HCT116 (cell line): Measurements from ENCODE around the gene CNOT10. TPM values are rescaled to one million over a fixed set of nuclear protein-coding genes. Genes with fewer than 3 reads are reported as not detected.

ENCODE experiments used
- ATAC-seq: fragments of 200-7000 bp; cut with Tn5 transposase; 2 replicates; pipeline ENCODE4 v1.9.1; 2020; ENCODE audit warnings: mild to moderate bottlenecking, moderate library complexity
- BruUV-seq: library from RNA; stranded (reverse); fragments of 400-500 nt; replicated peaks from 2 replicates; lab custom pipeline; 2021; lab: Mats Ljungman, UMichigan
- CTCF ChIA-PET: fragments of 300-600 bp; sonication (Branson Sonifier 250); formaldehyde crosslinking; loops from one replicate; lab custom pipeline; 2021; ENCODE audit warnings: antibody characterized with exemption; lab: Charles Lee
- POLR2A ChIA-PET: fragments of 300-600, 350-600 bp; sonication (Branson Sonifier 250); formaldehyde crosslinking; loops from one replicate; lab custom pipeline; 2021; ENCODE audit warnings: antibody characterized with exemption; lab: Charles Lee
- RAD21 ChIA-PET, 2 experiments: fragments of 300-600 bp; sonication (Branson Sonifier 250); formaldehyde crosslinking; loops; one replicate each; lab custom pipeline; 2023; ENCODE audit warnings: low total read pairs in 2 of 2; ENCODE audit not compliant: uncharacterized antibody in 2 of 2, unreplicated experiment in 2 of 2, low non-redundant PET in 1 of 2; lab: Charles Lee
- DNase-seq: peaks from one replicate; pipeline ENCODE4 v3.0.0-alpha.2; 2010; ENCODE audit warnings: low read depth, low spot score
- H2AFZ ChIP-seq: fragments of 200-600 bp; shearing (Covaris generic), sonication (generic); 2 replicates; pipeline ENCODE4 v1.6.1; 2017; ENCODE audit warnings: low read depth, mixed run types, mixed read lengths, antibody characterized with exemption, low read length; ENCODE audit not compliant: poor library complexity, severe bottlenecking
- H3K27ac ChIP-seq: 2 replicates; pipeline ENCODE4 v1.5.1; 2012; ENCODE audit warnings: low read depth, low read length
- H3K27me3 ChIP-seq: fragments of 200-600 bp; sonication (generic); 2 replicates; pipeline ENCODE4 v1.6.1; 2016; ENCODE audit warnings: mixed run types, low read length, mixed read lengths; ENCODE audit not compliant: insufficient read depth
- H3K36me3 ChIP-seq, 2 experiments: fragments of 200-500 bp in 1 of 2; fragments of 200-600 bp in 1 of 2; sonication (Bioruptor generic) in 1 of 2; sonication (generic) in 1 of 2; 2 replicates each; pipeline versions ENCODE4 v1.5.1 to v1.6.1; 2014 to 2016; ENCODE audit warnings: low read length in 2 of 2, inconsistent platforms in 1 of 2, mixed read lengths in 1 of 2, mixed run types in 1 of 2; ENCODE audit not compliant: insufficient read depth in 2 of 2, control insufficient read depth in 1 of 2
- H3K4me1 ChIP-seq, 2 experiments: fragments of 200-600 bp in 1 of 2; sonication (generic) in 1 of 2; 2 replicates each; pipeline versions ENCODE4 v1.5.1 to v1.6.1; 2012 to 2017; ENCODE audit warnings: low read length in 2 of 2, inconsistent platforms in 1 of 2, mild to moderate bottlenecking in 1 of 2, mixed read lengths in 1 of 2, mixed run types in 1 of 2, moderate library complexity in 1 of 2; ENCODE audit not compliant: insufficient read depth in 2 of 2, control insufficient read depth in 1 of 2
- H3K4me2 ChIP-seq: fragments of 200-600 bp; sonication (generic); 2 replicates; pipeline ENCODE4 v1.6.1; 2017; ENCODE audit warnings: mixed run types, low read length, mixed read lengths
- H3K4me3 ChIP-seq, 2 experiments: fragments of 200-600 bp in 1 of 2; sonication (generic) in 1 of 2; replicated peaks in 1 of 2; 2 replicates each; pipeline ENCODE4 v1.5.1; 2011 to 2016; ENCODE audit warnings: low read length in 2 of 2, control low read depth in 1 of 2, low read depth in 1 of 2, mild to moderate bottlenecking in 1 of 2, mixed read lengths in 1 of 2, mixed run types in 1 of 2
- H3K79me2 ChIP-seq: fragments of 200-600 bp; sonication (generic); 2 replicates; pipeline ENCODE4 v1.6.1; 2017; ENCODE audit warnings: mild to moderate bottlenecking, mixed run types, low read length, moderate library complexity, mixed read lengths; ENCODE audit not compliant: insufficient read depth
- H3K9ac ChIP-seq: fragments of 200-600 bp; sonication (generic); 2 replicates; pipeline ENCODE4 v1.6.1; 2016; ENCODE audit warnings: low read length, mixed read lengths
- H3K9me2 ChIP-seq: fragments of 200-600 bp; sonication (generic), shearing (Covaris generic); 2 replicates; pipeline ENCODE4 v1.6.1; 2017; ENCODE audit warnings: mixed run types, mild to moderate bottlenecking, moderate library complexity; ENCODE audit not compliant: insufficient read depth
- H3K9me3 ChIP-seq, 2 experiments: fragments of 200-500 bp in 1 of 2; fragments of 200-600 bp in 1 of 2; sonication (Bioruptor generic) in 1 of 2; sonication (generic) in 1 of 2; 2 replicates each; pipeline ENCODE4 v1.6.1; 2014 to 2017; ENCODE audit warnings: low read length in 2 of 2, mixed read lengths in 2 of 2, inconsistent platforms in 1 of 2, low read depth in 1 of 2, mild to moderate bottlenecking in 1 of 2, mixed run types in 1 of 2, moderate library complexity in 1 of 2; ENCODE audit not compliant: control insufficient read depth in 1 of 2, insufficient read depth in 1 of 2
- H4K20me1 ChIP-seq: fragments of 200-600 bp; sonication (generic), shearing (Covaris generic); 2 replicates; pipeline ENCODE4 v1.6.1; 2017; ENCODE audit warnings: mixed run types, mild to moderate bottlenecking, moderate library complexity; ENCODE audit not compliant: insufficient read depth
- CBX3 ChIP-seq: IDR thresholded peaks from 2 replicates; pipeline ENCODE4 v1.6.1; 2012; ENCODE audit warnings: low read depth
- EGR1 ChIP-seq: IDR thresholded peaks from 2 replicates; pipeline ENCODE4 v1.6.1; 2012; ENCODE audit warnings: low read depth
- ELF1 ChIP-seq: IDR thresholded peaks from 2 replicates; pipeline ENCODE4 v1.6.1; 2012; ENCODE audit warnings: low read depth, borderline replicate concordance
- EZH2 ChIP-seq: fragments of 200-600 bp; sonication (generic); IDR thresholded peaks from 2 replicates; pipeline ENCODE4 v1.6.1; 2017; ENCODE audit warnings: antibody characterized with exemption, mixed run types
- EZH2phosphoT487 ChIP-seq: fragments of 200-600 bp; IDR thresholded peaks from 2 replicates; pipeline ENCODE4 v1.6.1; 2018; ENCODE audit warnings: antibody characterized with exemption, borderline replicate concordance
- FOSL1 ChIP-seq: IDR thresholded peaks from 2 replicates; pipeline ENCODE4 v1.6.1; 2012; ENCODE audit warnings: low read depth
- JUND ChIP-seq: IDR thresholded peaks from 2 replicates; pipeline ENCODE4 v1.6.1; 2012
- POLR2A ChIP-seq: IDR thresholded peaks from 2 replicates; pipeline ENCODE4 v1.7.0; 2011; ENCODE audit warnings: borderline replicate concordance; ENCODE audit not compliant: insufficient read depth, insufficient read length; ENCODE audit errors: extremely low read depth
- RAD21 ChIP-seq: IDR thresholded peaks from 2 replicates; pipeline ENCODE4 v1.6.1; 2012; ENCODE audit warnings: low read depth, mild to moderate bottlenecking
- SIN3A ChIP-seq: IDR thresholded peaks from 2 replicates; pipeline ENCODE4 v1.6.1; 2012; ENCODE audit warnings: low read depth
- SRF ChIP-seq: IDR thresholded peaks from 2 replicates; pipeline ENCODE4 v1.6.1; 2012; ENCODE audit warnings: low read depth
- TCF7L2 ChIP-seq: IDR thresholded peaks from 2 replicates; pipeline ENCODE4 v1.7.0; 2011; ENCODE audit warnings: borderline replicate concordance, inconsistent platforms; ENCODE audit not compliant: insufficient read depth, insufficient read length; ENCODE audit errors: extremely low read depth
- YY1 ChIP-seq: IDR thresholded peaks from 2 replicates; pipeline ENCODE4 v1.6.1; 2011; ENCODE audit warnings: low read length, low read depth, moderate library complexity, mild to moderate bottlenecking; ENCODE audit not compliant: insufficient replicate concordance; ENCODE audit errors: extremely low read depth
- ZFX ChIP-seq: fragments of 450-650 bp; IDR thresholded peaks from 2 replicates; pipeline ENCODE4 v1.6.1; 2017
- ZNF274 ChIP-seq: fragments of 200-500 bp; sonication (Bioruptor generic); IDR thresholded peaks from 2 replicates; pipeline ENCODE4 v1.6.1; 2014; ENCODE audit warnings: mild to moderate bottlenecking, low read depth, low read length, inconsistent platforms
- intact Hi-C: fragments of 100-400 bp; cut with micrococcal nuclease; formaldehyde crosslinking; loops from 2 replicates; pipeline ENCODE4 v1.10.0; 2022
- total RNA-seq: library from RNA; stranded (reverse); gene quantifications from one replicate; pipeline ENCODE4 v1.2.1, GENCODE V29; 2021; ENCODE audit not compliant: unreplicated experiment
- TF ChIP-seq, protein P1 (sequence below), 3 experiments: fragments of 200-600 bp in 1 of 3; sonication (generic) in 1 of 3; IDR thresholded peaks in 2 of 3; conservative IDR thresholded peaks in 1 of 3; 2 replicates each; pipeline ENCODE4 v1.5.1; 2012 to 2017; ENCODE audit warnings: low read depth in 2 of 3, low read length in 2 of 3, antibody characterized with exemption in 1 of 3, borderline replicate concordance in 1 of 3, control low read depth in 1 of 3, mild to moderate bottlenecking in 1 of 3, mixed read lengths in 1 of 3, mixed run types in 1 of 3, moderate library complexity in 1 of 3; ENCODE audit not compliant: insufficient read depth in 1 of 3
- TF ChIP-seq, protein P2 (sequence below): IDR thresholded peaks from 2 replicates; pipeline ENCODE4 v1.6.1; 2011; ENCODE audit warnings: mild to moderate bottlenecking, low read length, moderate library complexity; ENCODE audit not compliant: insufficient replicate concordance; ENCODE audit errors: extremely low read depth

The CNOT10 gene
- total RNA-seq, 1 experiment from 2014 or later: 47.4 TPM

- TF ChIP-seq, protein P1, sequence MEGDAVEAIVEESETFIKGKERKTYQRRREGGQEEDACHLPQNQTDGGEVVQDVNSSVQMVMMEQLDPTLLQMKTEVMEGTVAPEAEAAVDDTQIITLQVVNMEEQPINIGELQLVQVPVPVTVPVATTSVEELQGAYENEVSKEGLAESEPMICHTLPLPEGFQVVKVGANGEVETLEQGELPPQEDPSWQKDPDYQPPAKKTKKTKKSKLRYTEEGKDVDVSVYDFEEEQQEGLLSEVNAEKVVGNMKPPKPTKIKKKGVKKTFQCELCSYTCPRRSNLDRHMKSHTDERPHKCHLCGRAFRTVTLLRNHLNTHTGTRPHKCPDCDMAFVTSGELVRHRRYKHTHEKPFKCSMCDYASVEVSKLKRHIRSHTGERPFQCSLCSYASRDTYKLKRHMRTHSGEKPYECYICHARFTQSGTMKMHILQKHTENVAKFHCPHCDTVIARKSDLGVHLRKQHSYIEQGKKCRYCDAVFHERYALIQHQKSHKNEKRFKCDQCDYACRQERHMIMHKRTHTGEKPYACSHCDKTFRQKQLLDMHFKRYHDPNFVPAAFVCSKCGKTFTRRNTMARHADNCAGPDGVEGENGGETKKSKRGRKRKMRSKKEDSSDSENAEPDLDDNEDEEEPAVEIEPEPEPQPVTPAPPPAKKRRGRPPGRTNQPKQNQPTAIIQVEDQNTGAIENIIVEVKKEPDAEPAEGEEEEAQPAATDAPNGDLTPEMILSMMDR (IDR thresholded peaks at IDR 0.05 in 2 of 3, conservative IDR thresholded peaks at IDR 0.05 in 1 of 3; ENCODE audit: borderline replicate concordance in 1 of 3, insufficient read depth in 1 of 3, low read depth in 2 of 3, low read length in 2 of 3): no peak
- TF ChIP-seq ZFX (no peak), EZH2phosphoT487 (no peak), FOSL1 (no peak), SIN3A (no peak), CBX3 (no peak), POLR2A (no peak), YY1 (no peak), TCF7L2 (no peak), JUND (no peak), EZH2 (no peak), ZNF274 (no peak), ELF1 (no peak), SRF (no peak), RAD21 (no peak), EGR1 (no peak)
- TF ChIP-seq, protein P2, sequence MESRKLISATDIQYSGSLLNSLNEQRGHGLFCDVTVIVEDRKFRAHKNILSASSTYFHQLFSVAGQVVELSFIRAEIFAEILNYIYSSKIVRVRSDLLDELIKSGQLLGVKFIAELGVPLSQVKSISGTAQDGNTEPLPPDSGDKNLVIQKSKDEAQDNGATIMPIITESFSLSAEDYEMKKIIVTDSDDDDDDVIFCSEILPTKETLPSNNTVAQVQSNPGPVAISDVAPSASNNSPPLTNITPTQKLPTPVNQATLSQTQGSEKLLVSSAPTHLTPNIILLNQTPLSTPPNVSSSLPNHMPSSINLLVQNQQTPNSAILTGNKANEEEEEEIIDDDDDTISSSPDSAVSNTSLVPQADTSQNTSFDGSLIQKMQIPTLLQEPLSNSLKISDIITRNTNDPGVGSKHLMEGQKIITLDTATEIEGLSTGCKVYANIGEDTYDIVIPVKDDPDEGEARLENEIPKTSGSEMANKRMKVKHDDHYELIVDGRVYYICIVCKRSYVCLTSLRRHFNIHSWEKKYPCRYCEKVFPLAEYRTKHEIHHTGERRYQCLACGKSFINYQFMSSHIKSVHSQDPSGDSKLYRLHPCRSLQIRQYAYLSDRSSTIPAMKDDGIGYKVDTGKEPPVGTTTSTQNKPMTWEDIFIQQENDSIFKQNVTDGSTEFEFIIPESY: no peak
- TF ChIP-seq, all 23 proteins: peak for 0
- no TSS peak for BruUV-seq
- Histone ChIP-seq H3K36me3 (no peaks in the 10 kb centered on the region), H3K27ac (no peak overlapping the region), H3K4me3 (no peak overlapping the region), H3K4me1 (no peaks in the 10 kb centered on the region), H3K9ac (no peak overlapping the region), H2AFZ (no peak overlapping the region), H3K27me3 (no peaks in the 10 kb centered on the region), H4K20me1 (no peaks in the 10 kb centered on the region), H3K4me2 (no peak overlapping the region), H3K9me2 (no peaks in the 10 kb centered on the region), H3K79me2 (peaks cover 88% of the 10 kb centered on the region), H3K9me3 (no peaks in the 10 kb centered on the region)
- ChIA-PET POLR2A (no interaction called here), RAD21 (no interaction called here), CTCF (no interaction called here)
- DNase-seq (no peak), ATAC-seq (no peak)
- intact Hi-C loops: no loop called here
Observed at GRCh38 chr3:32699429-32699828, 14.4 kb downstream of the CNOT10 start.
